ENCODE measurements around the gene SLC24A5. TPM values are rescaled to one million over a fixed set of nuclear protein-coding genes. Genes with fewer than 3 reads are reported as not detected.

The SLC24A5 gene
- total RNA-seq, 1 experiment from 2014 or later = not detected

GRCh38 chr15:48176957-48177356 lies 56.2 kb downstream of the SLC24A5 start:
- TF ChIP-seq NR1H2 (CRISPR knock-in tag; IDR thresholded peaks at IDR 0.05) (no peak), HMGA2 (CRISPR knock-in tag; IDR thresholded peaks at IDR 0.05) (no peak), ZNF138 (CRISPR knock-in tag; conservative IDR thresholded peaks at IDR 0.05) (no peak), ESRRA (CRISPR knock-in tag; IDR thresholded peaks at IDR 0.05; ENCODE audit: borderline replicate concordance) (no peak), CBFB (CRISPR knock-in tag; IDR thresholded peaks at IDR 0.05; ENCODE audit: low read depth) (no peak), ZNF512 (CRISPR knock-in tag; IDR thresholded peaks at IDR 0.05; ENCODE audit: borderline replicate concordance) (no peak), HMGXB4 (CRISPR knock-in tag; IDR thresholded peaks at IDR 0.05) (no peak), ZNF121 (CRISPR knock-in tag; IDR thresholded peaks at IDR 0.05) (no peak), CREM (CRISPR knock-in tag; IDR thresholded peaks at IDR 0.05) (no peak), TEAD1 (CRISPR knock-in tag; IDR thresholded peaks at IDR 0.05) (no peak), CREB1 (CRISPR knock-in tag; IDR thresholded peaks at IDR 0.05) (no peak), ATF1 (CRISPR knock-in tag; IDR thresholded peaks at IDR 0.05) (no peak), TEAD4 (CRISPR knock-in tag; IDR thresholded peaks at IDR 0.05) (no peak), ZBTB43 (CRISPR knock-in tag; IDR thresholded peaks at IDR 0.05) (no peak), ZNF671 (CRISPR knock-in tag; IDR thresholded peaks at IDR 0.05) (no peak), PRDM15 (CRISPR knock-in tag; IDR thresholded peaks at IDR 0.05) (no peak), E2F1 (CRISPR knock-in tag; IDR thresholded peaks at IDR 0.05) (no peak), ATF6 (CRISPR knock-in tag; IDR thresholded peaks at IDR 0.05) (no peak)
- TF ChIP-seq, protein P1, sequence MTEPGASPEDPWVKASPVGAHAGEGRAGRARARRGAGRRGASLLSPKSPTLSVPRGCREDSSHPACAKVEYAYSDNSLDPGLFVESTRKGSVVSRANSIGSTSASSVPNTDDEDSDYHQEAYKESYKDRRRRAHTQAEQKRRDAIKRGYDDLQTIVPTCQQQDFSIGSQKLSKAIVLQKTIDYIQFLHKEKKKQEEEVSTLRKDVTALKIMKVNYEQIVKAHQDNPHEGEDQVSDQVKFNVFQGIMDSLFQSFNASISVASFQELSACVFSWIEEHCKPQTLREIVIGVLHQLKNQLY (CRISPR knock-in tag; IDR thresholded peaks at IDR 0.05) = no peak
- no peak for ATAC-seq
- no peaks in the 10 kb centered on the region for H3K9me3 Mint-ChIP-seq
- no peaks in the 10 kb centered on the region for H3K27me3 Mint-ChIP-seq (ENCODE audit: low read depth)
- no peak overlapping the region for H3K27ac Mint-ChIP-seq
- no peaks in the 10 kb centered on the region for H3K36me3 Mint-ChIP-seq
- peak overlapping the region; percentile 92 for H3K4me3 Mint-ChIP-seq
- DNase-seq (ENCODE audit: low spot score) = no peak
- CTCF ChIA-PET = no interaction called here
- peaks cover 73% of the 10 kb centered on the region for H3K4me1 Mint-ChIP-seq
- POLR2A ChIA-PET = interaction anchor here (0.5 kb wide), 1 partner anchor 33 kb away, joined by 4 read pairs; no protein-coding TSS in a partner anchor

Data from WTC11 (cell line).